Subcutaneous abdominal adipose tissue (tissue), 5 donors: Measurements from ENCODE around the gene GNB1.

Experiments
- H3K27ac ChIP-seq: one replicate; pipeline ENCODE4 v1.7.0; 2013; ENCODE audit warnings: low read depth, mild to moderate bottlenecking, inconsistent platforms, low read length, moderate library complexity
- H3K27me3 ChIP-seq, 5 donors: one replicate each; pipeline ENCODE4 v1.7.0; 2013; ENCODE audit warnings: low read length in 5 of 5, inconsistent platforms in 1 of 5; ENCODE audit not compliant: control insufficient read depth in 5 of 5, insufficient read depth in 4 of 5
- H3K36me3 ChIP-seq, 5 donors: one replicate each; pipeline ENCODE4 v1.7.0; 2013; ENCODE audit warnings: low read length in 5 of 5; ENCODE audit not compliant: control insufficient read depth in 5 of 5, insufficient read depth in 5 of 5
- H3K4me1 ChIP-seq, 5 donors: one replicate each; pipeline ENCODE4 v1.7.0; 2013; ENCODE audit warnings: low read length in 5 of 5, mild to moderate bottlenecking in 3 of 5, moderate library complexity in 1 of 5; ENCODE audit not compliant: control insufficient read depth in 5 of 5, insufficient read depth in 5 of 5
- H3K4me3 ChIP-seq, 5 donors: one replicate each; pipeline ENCODE4 v1.7.0; 2013; ENCODE audit warnings: low read length in 5 of 5, low read depth in 1 of 5
- H3K9ac ChIP-seq, 5 donors: one replicate each; pipeline ENCODE4 v1.7.0; 2013; ENCODE audit warnings: low read length in 5 of 5, mild to moderate bottlenecking in 4 of 5, moderate library complexity in 3 of 5
- H3K9me3 ChIP-seq, 5 donors: one replicate each; pipeline ENCODE4 v1.7.0; 2013; ENCODE audit warnings: low read length in 5 of 5; ENCODE audit not compliant: control insufficient read depth in 5 of 5
- donor health status: healthy.
- donor health status: healthy.
- donor health status: healthy.
- donor health status: healthy.
- donor health status: healthy.

Gene GNB1

DNA sequence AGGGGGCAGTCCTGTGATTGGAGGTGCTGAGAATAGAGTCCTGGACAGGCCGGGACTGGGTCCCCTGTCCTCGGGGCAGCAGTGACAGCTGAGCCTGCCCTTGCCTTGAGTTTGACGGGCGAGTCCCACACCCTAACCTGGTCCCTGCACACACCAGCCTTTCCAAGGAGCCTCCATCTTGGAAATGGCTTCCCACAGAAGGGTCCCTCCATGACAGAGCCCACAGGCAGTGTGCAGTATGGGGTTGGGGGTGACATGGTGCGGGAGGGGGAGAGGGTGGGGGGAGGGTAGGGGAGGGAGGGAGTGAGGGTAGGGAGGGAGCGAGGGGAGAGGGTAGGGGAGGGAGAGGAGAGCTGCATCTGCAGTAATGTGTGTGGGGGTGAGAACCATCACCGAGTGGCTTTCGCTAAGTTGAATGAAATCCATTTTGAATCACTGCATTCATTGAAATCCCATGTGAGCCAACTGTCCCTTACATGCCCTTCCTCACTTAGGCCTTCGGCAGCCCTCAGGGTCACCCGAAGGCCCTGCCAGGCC lies 38.3 kb upstream of the GNB1 start:
- Histone ChIP-seq H3K27ac (no peak overlapping the region), H3K4me1 (peaks cover 0 to 19% (median 4%) of the 10 kb centered on the region in 5 donors), H3K9me3 (no peaks in the 10 kb centered on the region), H3K4me3 (no peak overlapping the region), H3K27me3 (peaks cover 0 to 15% (median 0%) of the 10 kb centered on the region in 5 donors), H3K36me3 (no peaks in the 10 kb centered on the region), H3K9ac (no peak overlapping the region)

DNA sequence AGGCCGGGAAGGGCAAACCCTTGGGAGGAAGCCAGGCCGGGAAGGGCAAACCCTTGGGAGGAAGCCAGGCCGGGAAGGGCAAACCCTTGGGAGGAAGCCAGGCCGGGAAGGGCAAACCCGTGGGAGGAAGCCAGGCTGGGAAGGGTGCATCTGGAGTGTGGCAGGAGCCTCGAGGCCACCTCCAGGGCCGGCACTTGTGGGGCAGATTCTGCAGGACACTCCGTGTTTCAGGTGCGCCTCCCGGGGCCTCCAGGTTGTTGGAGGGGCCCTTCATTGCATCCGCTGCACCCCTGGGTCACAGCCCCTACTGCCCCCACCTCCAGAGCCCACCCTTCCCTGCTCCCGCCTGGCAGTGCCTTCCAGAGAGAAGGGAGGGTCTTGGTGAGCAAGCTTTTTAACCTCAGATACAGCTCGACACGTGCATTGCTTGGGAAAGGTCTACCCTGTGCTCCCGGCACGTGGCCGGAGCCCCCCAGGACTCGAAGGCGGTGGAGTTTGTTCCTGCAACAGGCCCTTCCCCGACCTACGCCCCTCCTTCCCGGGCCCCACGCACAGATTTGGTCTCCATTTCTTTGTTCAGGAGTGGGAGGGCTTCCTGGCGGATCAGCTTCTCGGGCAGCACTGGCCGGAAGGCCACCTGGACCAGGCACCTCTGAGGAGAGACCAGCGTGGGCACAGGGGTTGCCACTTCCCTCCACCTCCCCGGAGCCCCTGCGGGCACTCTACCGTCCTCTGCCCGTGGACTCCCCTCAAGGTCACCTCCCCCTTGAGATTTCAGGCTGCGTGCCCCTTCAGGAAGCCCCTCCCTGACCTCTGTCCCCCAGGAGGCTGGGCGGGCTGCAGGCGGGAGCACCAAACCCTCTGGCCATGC lies 37.6 kb upstream of the GNB1 start:
- H3K27ac ChIP-seq, result no peak overlapping the region

DNA sequence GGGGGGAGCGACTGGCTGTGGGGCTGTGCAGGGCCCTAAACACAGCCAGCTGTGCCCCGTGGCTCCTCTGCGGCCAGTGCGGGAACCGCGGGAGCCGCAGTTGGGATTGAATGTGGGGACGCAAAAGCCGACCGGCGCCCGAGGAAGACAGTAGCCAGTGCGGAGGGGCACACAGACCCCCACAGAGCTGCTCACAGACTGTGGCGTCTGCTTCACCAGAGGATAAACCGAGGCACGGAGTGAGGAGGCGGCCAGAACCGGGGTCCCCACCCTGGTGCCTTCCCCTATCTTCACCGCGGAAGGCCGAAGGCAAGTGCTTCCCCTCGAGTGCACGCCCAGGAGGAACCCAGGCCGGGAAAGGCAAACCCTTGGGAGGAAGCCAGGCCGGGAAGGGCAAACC lies 36.9 kb upstream of the GNB1 start:
- Histone ChIP-seq H3K27ac (no peak overlapping the region), H3K27me3 (peaks cover 0 to 12% (median 0%) of the 10 kb centered on the region in 5 donors), H3K9ac (no peak overlapping the region), H3K36me3 (no peaks in the 10 kb centered on the region), H3K4me1 (peaks cover 0 to 19% (median 4%) of the 10 kb centered on the region in 5 donors), H3K4me3 (no peak overlapping the region), H3K9me3 (no peaks in the 10 kb centered on the region)

More for the DNA sequence above, 37.6 kb upstream of the GNB1 start:
- no peak overlapping the region for H3K4me3 ChIP-seq
- H3K36me3 ChIP-seq, result no peaks in the 10 kb centered on the region
- no peak overlapping the region for H3K9ac ChIP-seq
- peaks cover 0 to 19% (median 4%) of the 10 kb centered on the region in 5 donors for H3K4me1 ChIP-seq
- peaks cover 0 to 12% (median 0%) of the 10 kb centered on the region in 5 donors for H3K27me3 ChIP-seq
- H3K9me3 ChIP-seq, result no peaks in the 10 kb centered on the region

DNA sequence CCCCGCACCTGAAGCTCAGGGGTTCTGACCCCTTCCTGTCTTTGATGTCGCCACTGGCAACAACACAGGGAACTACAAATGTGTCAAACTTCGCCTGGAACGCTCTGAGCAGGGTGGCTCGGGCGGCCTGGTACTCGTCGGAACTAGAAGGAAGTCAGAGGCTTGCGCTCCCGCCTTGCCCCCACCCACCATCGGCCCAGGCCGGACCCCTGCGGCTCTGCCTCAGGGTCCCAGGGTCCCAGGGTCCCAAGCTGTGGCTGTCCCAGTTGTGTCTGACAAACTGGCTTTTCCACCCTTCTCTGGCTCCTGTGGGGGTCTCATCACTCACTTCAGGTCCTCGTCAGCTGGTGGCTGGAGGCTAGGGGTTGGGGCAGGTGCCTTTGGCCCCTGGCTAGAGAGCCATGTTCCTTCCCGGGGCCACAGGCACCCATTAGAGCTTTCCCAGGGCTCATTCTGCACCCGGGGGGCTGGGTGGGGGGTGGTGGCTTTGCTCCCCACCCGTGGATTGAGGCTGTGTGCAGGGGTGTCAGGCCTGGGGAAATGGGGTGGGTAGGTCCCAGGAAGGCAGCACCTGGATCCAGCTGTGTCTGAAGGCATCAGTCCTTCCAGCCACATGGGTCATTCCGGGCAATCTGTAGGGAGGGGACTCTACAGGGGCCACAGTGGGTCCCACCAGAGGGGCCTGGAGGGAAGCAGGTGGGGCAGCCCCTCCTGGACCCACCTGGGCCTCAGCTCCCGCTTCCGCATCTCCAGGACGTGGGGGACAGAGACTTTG lies 36.2 kb upstream of the GNB1 start:
- no peaks in the 10 kb centered on the region for H3K36me3 ChIP-seq
- peaks cover 0 to 19% (median 4%) of the 10 kb centered on the region in 5 donors for H3K4me1 ChIP-seq
- H3K27ac ChIP-seq, result no peak overlapping the region
- H3K4me3 ChIP-seq, result no peak overlapping the region
- H3K9me3 ChIP-seq, result no peaks in the 10 kb centered on the region
- H3K27me3 ChIP-seq, result peaks cover 0 to 12% (median 0%) of the 10 kb centered on the region in 5 donors
- no peak overlapping the region for H3K9ac ChIP-seq

DNA sequence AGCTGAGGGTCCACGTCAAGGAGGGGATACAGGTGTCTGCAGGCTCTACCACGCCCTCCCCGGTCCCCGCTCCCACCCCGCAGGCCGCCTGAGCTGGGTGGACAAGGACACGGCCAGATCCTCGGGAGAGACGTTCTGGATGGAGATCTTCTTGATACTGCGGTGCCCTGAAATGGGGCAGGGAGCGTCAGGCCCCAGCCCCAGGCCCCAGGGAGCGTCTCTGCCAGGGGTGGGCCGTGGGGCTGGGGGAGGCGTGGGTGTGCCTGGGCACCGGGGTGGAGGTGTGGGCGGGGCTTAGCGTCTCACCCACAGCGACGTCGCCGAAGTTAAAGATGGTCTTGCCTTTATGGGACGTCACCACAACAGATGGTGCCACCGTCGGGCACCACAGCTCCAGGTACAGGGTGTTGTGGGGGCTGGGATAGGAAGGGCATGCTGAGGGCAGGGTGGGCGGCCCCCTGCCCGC lies 35.5 kb upstream of the GNB1 start:
- Histone ChIP-seq H3K9me3 (no peaks in the 10 kb centered on the region), H3K27me3 (peaks cover 0 to 12% (median 0%) of the 10 kb centered on the region in 5 donors), H3K4me1 (peaks cover 0 to 19% (median 4%) of the 10 kb centered on the region in 5 donors), H3K27ac (no peak overlapping the region), H3K4me3 (no peak overlapping the region), H3K36me3 (no peaks in the 10 kb centered on the region), H3K9ac (no peak overlapping the region)

DNA sequence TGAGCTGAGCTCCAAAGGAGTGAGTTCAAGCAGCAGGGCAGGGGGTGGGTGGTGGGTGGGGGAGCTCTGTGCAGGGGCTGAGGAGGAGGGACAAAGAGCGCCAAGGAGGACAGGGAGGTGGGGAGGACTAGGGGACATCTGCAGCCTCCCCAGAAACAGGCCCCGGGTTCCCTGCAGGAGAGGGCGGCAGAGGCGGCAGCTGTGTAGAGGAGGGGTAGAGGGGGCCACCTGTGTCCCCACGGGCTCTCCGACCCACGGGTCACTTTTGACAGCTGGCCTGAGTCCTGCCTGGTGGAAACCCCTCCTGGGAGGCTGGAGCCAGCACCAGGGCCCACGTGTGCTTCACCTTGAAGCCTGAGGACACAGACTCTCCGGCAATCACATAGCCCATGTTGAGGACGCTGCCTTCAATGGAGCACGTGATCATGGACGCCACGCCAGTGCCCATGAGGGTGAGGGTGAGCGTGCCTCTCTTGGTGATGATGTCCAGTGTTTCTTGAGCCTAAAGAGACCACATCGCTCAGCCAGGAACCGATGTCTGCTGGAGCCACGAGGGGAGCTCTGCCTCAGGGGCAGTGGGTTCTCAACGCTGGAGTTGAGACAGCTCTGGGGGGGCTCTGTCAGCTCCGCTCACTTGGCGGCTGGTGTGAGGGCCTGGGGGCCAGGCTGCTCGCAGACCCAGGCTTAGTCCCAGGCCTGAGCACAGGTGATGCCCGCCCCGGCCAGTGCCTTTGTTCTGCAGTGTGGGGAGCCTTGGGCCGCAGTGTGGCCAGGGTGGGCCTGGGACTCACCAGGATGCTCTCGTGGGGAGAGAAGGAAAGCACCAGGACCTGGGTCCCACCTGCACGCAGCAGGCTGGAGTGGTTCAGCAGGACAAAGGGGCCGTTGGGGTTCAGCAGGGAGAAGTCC lies 34.8 kb upstream of the GNB1 start:
- peaks cover 0 to 12% (median 0%) of the 10 kb centered on the region in 5 donors for H3K27me3 ChIP-seq
- no peak overlapping the region for H3K27ac ChIP-seq
- H3K9me3 ChIP-seq, result no peaks in the 10 kb centered on the region
- no peak overlapping the region for H3K9ac ChIP-seq
- H3K4me3 ChIP-seq, result no peak overlapping the region
- H3K36me3 ChIP-seq, result no peaks in the 10 kb centered on the region
- peaks cover 0 to 19% (median 4%) of the 10 kb centered on the region in 5 donors for H3K4me1 ChIP-seq

DNA sequence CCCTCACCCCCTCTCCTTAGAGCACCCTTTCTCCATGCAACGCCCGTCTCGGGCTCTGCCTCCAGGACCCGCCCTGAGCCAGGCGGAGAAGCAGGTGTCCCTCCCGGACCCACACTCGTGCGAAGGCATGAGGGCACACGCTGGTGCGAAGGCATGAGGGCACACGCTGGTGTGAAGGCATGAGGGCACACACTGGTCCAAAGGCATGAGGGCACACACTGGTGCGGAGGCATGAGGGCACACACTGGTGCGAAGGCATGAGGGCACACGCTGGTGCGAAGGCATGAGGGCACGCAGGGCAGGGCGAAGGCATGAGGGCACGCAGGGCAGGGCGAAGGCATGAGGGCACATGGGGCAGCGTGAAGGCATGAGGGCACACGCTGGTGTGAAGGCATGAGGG lies 34.0 kb upstream of the GNB1 start:
- peaks cover 0 to 12% (median 0%) of the 10 kb centered on the region in 5 donors for H3K27me3 ChIP-seq
- H3K4me3 ChIP-seq, result no peak overlapping the region
- H3K9ac ChIP-seq, result no peak overlapping the region
- H3K27ac ChIP-seq, result no peak overlapping the region
- peaks cover 0 to 19% (median 6%) of the 10 kb centered on the region in 5 donors for H3K4me1 ChIP-seq
- no peaks in the 10 kb centered on the region for H3K9me3 ChIP-seq
- H3K36me3 ChIP-seq, result no peaks in the 10 kb centered on the region

DNA sequence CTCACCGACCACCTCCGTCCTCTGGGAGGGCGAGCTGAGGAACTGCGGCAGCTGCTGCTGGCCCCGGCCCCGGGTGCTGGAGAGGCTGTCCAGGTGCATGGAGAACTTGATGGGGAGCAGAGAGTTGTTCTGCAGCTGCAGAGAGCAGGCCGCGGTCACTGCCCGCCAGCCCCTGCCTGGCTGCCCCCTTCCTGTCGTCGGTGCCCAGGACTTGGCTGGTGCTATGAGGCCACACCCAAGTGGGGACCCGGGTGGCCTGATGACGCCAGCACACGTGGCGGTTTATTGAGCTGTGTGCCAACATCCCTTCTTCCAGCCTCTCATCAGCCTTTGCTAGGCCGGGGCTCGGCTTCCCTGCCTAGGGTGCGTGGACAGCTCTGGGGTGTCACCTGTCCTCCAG lies 33.5 kb upstream of the GNB1 start:
- Histone ChIP-seq H3K4me1 (peaks cover 0 to 22% (median 11%) of the 10 kb centered on the region in 5 donors), H3K9ac (no peak overlapping the region), H3K27ac (no peak overlapping the region), H3K27me3 (peaks cover 0 to 12% (median 0%) of the 10 kb centered on the region in 5 donors), H3K9me3 (no peaks in the 10 kb centered on the region), H3K36me3 (no peaks in the 10 kb centered on the region), H3K4me3 (no peak overlapping the region)
